Measurements from ENCODE around the gene ENKUR.
A peak's percentile ranks its signal among the peaks of the same experiment; 100 is the strongest.

ENKUR gene

GRCh38 chr10:25061125-25061524 is 45.2 kb upstream of the ENKUR start:
- in situ Hi-C loops (cut with HindIII; ENCODE audit: low pct_ligation_motif_present, low sequenced_read_pairs), result no loop called here
- H3K27me3 ChIP-seq (replicated peaks), result no peaks in the 10 kb centered on the region
- no peak for TF ChIP-seq CTCF (IDR thresholded peaks at IDR 0.05; ENCODE audit: low read depth, low read length, missing control alignments)
- H3K4me3 ChIP-seq (ENCODE audit: low read depth, low read length), result no peak overlapping the region
- DNase-seq, result no peak
- H3K27ac ChIP-seq, result no peak overlapping the region
- no peaks in the 10 kb centered on the region for H3K36me3 ChIP-seq (replicated peaks)

GRCh38 chr10:25059990-25060389 is 44.0 kb upstream of the ENKUR start:
- in situ Hi-C loops (cut with HindIII; ENCODE audit: low pct_ligation_motif_present, low sequenced_read_pairs), result no loop called here
- TF ChIP-seq CTCF (IDR thresholded peaks at IDR 0.05; ENCODE audit: low read depth, low read length, missing control alignments), result no peak
- peak; percentile 90 for DNase-seq
- H3K27me3 ChIP-seq (replicated peaks), result no peaks in the 10 kb centered on the region
- no peaks in the 10 kb centered on the region for H3K36me3 ChIP-seq (replicated peaks)
- no peak overlapping the region for H3K27ac ChIP-seq
- no peak overlapping the region for H3K4me3 ChIP-seq (ENCODE audit: low read depth, low read length)

- no peak for TF ChIP-seq CTCF (IDR thresholded peaks at IDR 0.05; ENCODE audit: low read depth, low read length, missing control alignments)
- H3K27me3 ChIP-seq (replicated peaks), result no peaks in the 10 kb centered on the region
- H3K4me3 ChIP-seq (ENCODE audit: low read depth, low read length), result no peak overlapping the region
- in situ Hi-C loops (cut with HindIII; ENCODE audit: low pct_ligation_motif_present, low sequenced_read_pairs), result no loop called here
- DNase-seq, result no peak
- no peak overlapping the region for H3K27ac ChIP-seq
- H3K36me3 ChIP-seq (replicated peaks), result no peaks in the 10 kb centered on the region
These were observed 41.9 kb upstream of the ENKUR start for GRCh38 chr10:25057886-25058285.

- no peak for TF ChIP-seq CTCF (IDR thresholded peaks at IDR 0.05; ENCODE audit: low read depth, low read length, missing control alignments)
- Histone ChIP-seq H3K27ac (no peak overlapping the region), H3K4me3 (ENCODE audit: low read depth, low read length) (no peak overlapping the region), H3K36me3 (replicated peaks) (no peaks in the 10 kb centered on the region), H3K27me3 (replicated peaks) (no peaks in the 10 kb centered on the region)
- DNase-seq, result no peak
- in situ Hi-C loops (cut with HindIII; ENCODE audit: low pct_ligation_motif_present, low sequenced_read_pairs), result no loop called here
These were observed 40.8 kb upstream of the ENKUR start for GRCh38 chr10:25056726-25057125.

GRCh38 chr10:25052012-25052411 is 36.1 kb upstream of the ENKUR start:
- in situ Hi-C loops (cut with HindIII; ENCODE audit: low pct_ligation_motif_present, low sequenced_read_pairs), result no loop called here
- no peak for DNase-seq
- Histone ChIP-seq H3K36me3 (replicated peaks) (no peaks in the 10 kb centered on the region), H3K4me3 (ENCODE audit: low read depth, low read length) (no peak overlapping the region), H3K27ac (no peak overlapping the region), H3K27me3 (replicated peaks) (no peaks in the 10 kb centered on the region)
- no peak for TF ChIP-seq CTCF (IDR thresholded peaks at IDR 0.05; ENCODE audit: low read depth, low read length, missing control alignments)

- Histone ChIP-seq H3K27me3 (replicated peaks) (no peaks in the 10 kb centered on the region), H3K27ac (no peak overlapping the region), H3K36me3 (replicated peaks) (no peaks in the 10 kb centered on the region), H3K4me3 (ENCODE audit: low read depth, low read length) (no peak overlapping the region)
- peak; percentile 24 for DNase-seq
- in situ Hi-C loops (cut with HindIII; ENCODE audit: low pct_ligation_motif_present, low sequenced_read_pairs), result no loop called here
- TF ChIP-seq CTCF (IDR thresholded peaks at IDR 0.05; ENCODE audit: low read depth, low read length, missing control alignments), result no peak
These were observed 34.4 kb upstream of the ENKUR start for GRCh38 chr10:25050402-25050801.
